ENCODE measurements around the gene OR51D1. TPM values are rescaled to one million over a fixed set of nuclear protein-coding genes. Genes with fewer than 3 reads are reported as not detected.

Gene OR51D1
- total RNA-seq, 1 donor from 2014 or later: not detected

GRCh38 chr11:4680341-4680740 is 43.1 kb downstream of the OR51D1 start:
- no peak for FAIRE-seq

DNA sequence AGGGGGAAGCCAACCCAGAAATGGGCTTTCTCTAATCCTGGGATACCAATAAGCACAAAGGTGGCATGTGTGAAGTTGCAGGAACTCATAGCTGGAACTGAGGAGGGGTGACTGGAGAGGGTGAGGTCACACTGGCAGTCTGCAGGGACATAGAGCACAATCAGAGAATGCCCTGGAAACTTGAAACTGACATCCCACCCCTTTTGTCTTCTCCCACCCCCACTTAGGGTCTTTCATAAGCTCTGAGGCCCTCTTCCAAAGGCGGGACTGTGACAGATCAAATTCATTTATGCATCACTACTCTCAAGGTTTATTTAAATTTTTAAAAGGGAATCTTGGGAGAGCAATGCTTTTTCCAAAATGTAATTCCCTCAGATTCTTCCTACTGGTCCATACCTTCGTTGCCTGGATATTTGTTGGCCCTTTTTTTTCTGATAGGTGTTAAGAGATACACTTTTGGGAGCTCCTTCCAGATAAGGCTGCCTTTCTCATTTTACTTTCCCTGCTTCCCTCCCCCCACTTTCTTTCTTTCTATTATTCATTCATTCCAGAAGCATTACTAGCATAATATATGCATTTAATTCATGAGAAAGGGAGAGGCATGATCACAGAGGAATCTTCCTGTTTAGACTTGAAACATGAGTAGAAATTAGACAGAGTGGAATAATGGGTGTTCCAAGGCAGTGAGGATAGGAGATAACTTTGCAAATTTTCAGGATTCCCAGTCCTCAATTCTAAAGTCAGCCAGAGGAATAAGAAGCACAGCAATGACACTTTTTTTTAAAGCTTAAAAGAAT is 45.5 kb downstream of the OR51D1 start:
- no peak for TF ChIP-seq CTCF (IDR thresholded peaks at IDR 0.05; ENCODE audit: insufficient read depth, low read length, severe bottlenecking)
- no peaks in the 10 kb centered on the region for H3K27me3 ChIP-seq (ENCODE audit: control insufficient read depth, insufficient read depth, low read length)
- no peaks in the 10 kb centered on the region for H3K36me3 ChIP-seq (ENCODE audit: control insufficient read depth, insufficient read depth, low read length)
- DNase-seq (ENCODE audit: low read depth): peak; percentile 81
- FAIRE-seq: no peak
- no peak overlapping the region for H3K4me3 ChIP-seq (ENCODE audit: low read depth, low read length)

More at GRCh38 chr11:4680341-4680740, 43.1 kb downstream of the OR51D1 start:
- no peak for TF ChIP-seq CTCF (IDR thresholded peaks at IDR 0.05; ENCODE audit: insufficient read depth, low read length, severe bottlenecking)
- no peak for DNase-seq (ENCODE audit: low read depth)
- no peaks in the 10 kb centered on the region for H3K27me3 ChIP-seq (ENCODE audit: control insufficient read depth, insufficient read depth, low read length)
- no peaks in the 10 kb centered on the region for H3K36me3 ChIP-seq (ENCODE audit: control insufficient read depth, insufficient read depth, low read length)
- H3K4me3 ChIP-seq (ENCODE audit: low read depth, low read length): no peak overlapping the region

DNA sequence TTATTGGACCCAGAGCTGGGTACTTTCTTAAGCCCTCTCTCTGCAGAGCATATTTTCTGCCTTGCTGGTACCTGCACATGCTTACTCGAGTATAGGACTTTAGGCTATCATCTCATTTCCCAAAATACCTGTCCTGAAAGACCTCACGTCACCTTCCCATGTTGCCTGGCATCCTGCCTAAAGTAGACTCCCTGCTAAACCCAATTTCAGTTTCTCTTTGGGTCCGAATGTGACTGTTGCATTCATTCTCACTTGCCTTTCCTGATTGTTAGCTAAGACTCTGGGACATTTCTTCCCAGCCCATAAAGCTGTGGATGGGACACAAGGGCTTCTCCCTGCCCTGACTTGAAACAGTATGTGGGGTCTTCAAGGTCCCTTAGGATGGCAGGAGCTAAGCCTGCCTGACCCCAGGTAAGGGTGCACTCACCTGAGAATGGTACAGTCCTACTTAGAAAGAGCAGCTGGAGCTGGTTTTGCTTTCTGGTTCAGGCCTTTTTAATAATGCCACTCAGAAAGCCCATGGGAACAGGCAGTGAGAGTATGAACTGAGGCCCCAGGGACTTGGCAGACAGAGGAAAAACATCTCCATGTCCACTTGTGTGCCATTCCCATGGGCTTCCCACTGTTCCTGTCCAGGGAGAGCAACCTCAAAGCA is 47.5 kb downstream of the OR51D1 start:
- H3K36me3 ChIP-seq (ENCODE audit: control insufficient read depth, insufficient read depth, low read length): no peaks in the 10 kb centered on the region
- H3K27me3 ChIP-seq (ENCODE audit: control insufficient read depth, insufficient read depth, low read length): no peaks in the 10 kb centered on the region
- TF ChIP-seq CTCF (IDR thresholded peaks at IDR 0.05; ENCODE audit: insufficient read depth, low read length, severe bottlenecking): no peak
- no peak overlapping the region for H3K4me3 ChIP-seq (ENCODE audit: low read depth, low read length)
- FAIRE-seq (no peak), DNase-seq (ENCODE audit: low read depth) (no peak)

Other genes with a start within 250 kb of the OR51D1 start
- 9.7 and 12.5 TPM in 2 replicates for gene TRIM21, start 243.8 kb upstream of the OR51D1 start, total RNA-seq
- gene OR52K2, start 188.2 kb upstream of the OR51D1 start, total RNA-seq: not detected in 2 replicates
- gene OR52K1, start 154.8 kb upstream of the OR51D1 start, total RNA-seq: not detected in 2 replicates
- not detected in 2 replicates for gene OR52M1, start 92.3 kb upstream of the OR51D1 start, total RNA-seq
- gene OR52I2, start 55.7 kb upstream of the OR51D1 start, total RNA-seq: not detected in 2 replicates
- not detected in 2 replicates for gene OR52I1, start 43.4 kb upstream of the OR51D1 start, total RNA-seq
- 6.8 and 9.1 TPM in 2 replicates for gene TRIM68, start 29.2 kb upstream of the OR51D1 start, total RNA-seq
- not detected in 2 replicates for gene OR51E1, start 6.5 kb downstream of the OR51D1 start, total RNA-seq
- gene OR51E2, start 60.4 kb downstream of the OR51D1 start, total RNA-seq: not detected in 2 replicates
- gene MMP26, start 67.3 kb downstream of the OR51D1 start, total RNA-seq: not detected in 2 replicates
- not detected in 2 replicates for gene OR51F1, start 132.5 kb downstream of the OR51D1 start, total RNA-seq
- gene OR52R1, start 166.9 kb downstream of the OR51D1 start, total RNA-seq: not detected in 2 replicates
- not detected in 2 replicates for gene OR51F2, start 183.8 kb downstream of the OR51D1 start, total RNA-seq
- gene OR51S1, start 211.7 kb downstream of the OR51D1 start, total RNA-seq: not detected in 2 replicates
- not detected in 2 replicates for gene OR51T1, start 244.4 kb downstream of the OR51D1 start, total RNA-seq